K562 (cell line): ENCODE results near the gene TTC27. TPM values are rescaled to one million over a fixed set of nuclear protein-coding genes. Genes with fewer than 3 reads are reported as not detected.

Source experiments
- ATAC-seq: fragments of 200-7000 bp; cut with Tn5 transposase; 3 replicates; pipeline ENCODE4 v1.9.1; 2020; ENCODE audit warnings: moderate library complexity
- BruUV-seq: library from RNA; stranded (reverse); fragments of 400-500 nt; replicated peaks from 2 replicates; lab custom pipeline; 2021; lab: Mats Ljungman, UMichigan
- CTCF ChIA-PET: fragments of 300-600 bp; formaldehyde crosslinking; extraction: SDS; loops from one replicate; lab custom pipeline; 2021; ENCODE audit warnings: low intra/inter-chr PET ratio; lab: Yijun Ruan, JAX
- POLR2A ChIA-PET: fragments of 300-600, 350-650 bp; sonication (Branson Sonifier 250); formaldehyde crosslinking; extraction: SDS; loops from one replicate; lab custom pipeline; 2021; ENCODE audit warnings: antibody characterized with exemption, inconsistent platforms; lab: Yijun Ruan, JAX
- DNase-seq, 4 experiments: peaks; one replicate each; pipeline versions ENCODE4 v3.0.0 to v3.0.0-alpha.2; 2011 to 2018; ENCODE audit warnings: low spot score in 3 of 4, mixed read lengths in 3 of 4; ENCODE audit errors: extremely low read depth in 1 of 4
- FAIRE-seq: peaks from 2 replicates; lab custom pipeline; 2011; peaks lifted over from hg19 to GRCh38; lab: Jason Lieb, UNC
- H2AFZ ChIP-seq: 2 replicates; pipeline ENCODE4 v1.6.0; 2011; ENCODE audit warnings: low read depth, low read length, control low read depth, inconsistent platforms
- H3K27ac ChIP-seq: fragments of 200-600 bp; 3 replicates; pipeline ENCODE4 v1.8.0; 2011; ENCODE audit warnings: low read depth, mild to moderate bottlenecking, control low read depth, inconsistent platforms, low read length, moderate library complexity, mixed read lengths; ENCODE audit errors: extremely low read depth
- H3K27me3 ChIP-seq, 2 experiments: fragments of 300-600 bp in 1 of 2; 2 replicates in 1 of 2; 3 replicates in 1 of 2; pipeline versions ENCODE4 v1.6.0 to v1.8.0; 2011; ENCODE audit warnings: inconsistent platforms in 2 of 2, low read length in 2 of 2, mild to moderate bottlenecking in 1 of 2, mixed read lengths in 1 of 2, moderate library complexity in 1 of 2; ENCODE audit not compliant: control insufficient read depth in 2 of 2, insufficient read depth in 2 of 2
- H3K36me3 ChIP-seq: fragments of 300-600 bp; 3 replicates; pipeline ENCODE4 v1.8.0; 2011; ENCODE audit warnings: mild to moderate bottlenecking, low read length, inconsistent platforms; ENCODE audit not compliant: control insufficient read depth, insufficient read depth
- H3K4me1 ChIP-seq, 2 experiments: fragments of 200-600 bp in 1 of 2; replicated peaks in 1 of 2; 2 replicates in 1 of 2; 3 replicates in 1 of 2; pipeline versions ENCODE4 v1.5.1 to v1.8.0; 2011; ENCODE audit warnings: inconsistent platforms in 2 of 2, low read length in 2 of 2, mild to moderate bottlenecking in 1 of 2, mixed read lengths in 1 of 2, moderate library complexity in 1 of 2; ENCODE audit not compliant: control insufficient read depth in 2 of 2, insufficient read depth in 2 of 2
- H3K4me2 ChIP-seq: 2 replicates; pipeline ENCODE4 v1.6.1; 2011; ENCODE audit warnings: low read length, control low read depth, inconsistent platforms, mixed read lengths; ENCODE audit not compliant: insufficient read depth
- H3K4me3 ChIP-seq: fragments of 200-600 bp; sonication (generic), shearing (Covaris generic); 2 replicates; pipeline ENCODE4 v1.5.1; 2016; ENCODE audit warnings: control low read depth, inconsistent platforms
- H3K79me2 ChIP-seq: fragments of 200-600 bp; 3 replicates; pipeline ENCODE4 v1.8.0; 2011; ENCODE audit warnings: low read length, inconsistent platforms; ENCODE audit not compliant: control insufficient read depth, insufficient read depth
- H3K9ac ChIP-seq, 2 experiments: 2 replicates each; pipeline versions ENCODE4 v1.6.0 to v1.6.1; 2011; ENCODE audit warnings: low read depth in 2 of 2, low read length in 2 of 2, control low read depth in 1 of 2, inconsistent platforms in 1 of 2, mild to moderate bottlenecking in 1 of 2, mixed read lengths in 1 of 2; ENCODE audit not compliant: insufficient read depth in 1 of 2
- H3K9me1 ChIP-seq: one replicate; pipeline ENCODE4 v1.6.0; 2011; ENCODE audit warnings: inconsistent platforms, mild to moderate bottlenecking, low read length, moderate library complexity; ENCODE audit not compliant: control insufficient read depth, insufficient read depth
- H3K9me3 ChIP-seq: replicated peaks from 2 replicates; pipeline ENCODE4 v1.5.1; 2011; ENCODE audit warnings: low read depth, low read length, inconsistent platforms; ENCODE audit not compliant: control insufficient read depth, insufficient read depth
- H4K20me1 ChIP-seq: replicated peaks from 2 replicates; pipeline ENCODE4 v1.6.1; 2011; ENCODE audit warnings: low read length, inconsistent platforms, mixed read lengths; ENCODE audit not compliant: control insufficient read depth, insufficient read depth
- CHCHD3 ChIP-seq: fragments of 250-450 bp; sonication (Bioruptor Pico); IDR thresholded peaks from 2 replicates; pipeline ENCODE4 v2.1.2; 2022; ENCODE audit warnings: mild to moderate bottlenecking
- FOXJ3 ChIP-seq: sonication (generic); formaldehyde crosslinking; IDR thresholded peaks from 2 replicates; pipeline ENCODE4 v1.4.0; 2020; ENCODE audit warnings: mild to moderate bottlenecking, missing genetic modification reagents
- HEY1 ChIP-seq: fragments of 250-450 bp; sonication (Bioruptor Pico); IDR thresholded peaks from 2 replicates; pipeline ENCODE4 v1.5.0; 2020; ENCODE audit warnings: mild to moderate bottlenecking, moderate library complexity, borderline replicate concordance
- HMG20A ChIP-seq: fragments of 450-650 bp; formaldehyde crosslinking; conservative IDR thresholded peaks from 2 replicates; pipeline ENCODE4 v1.4.0; 2020; ENCODE audit warnings: mild to moderate bottlenecking, mixed read lengths
- IFI16 ChIP-seq: fragments of 250-450 bp; sonication (Bioruptor Pico); IDR thresholded peaks from 2 replicates; pipeline ENCODE4 v2.1.2; 2022; ENCODE audit warnings: mild to moderate bottlenecking, inconsistent platforms
- PTBP1 ChIP-seq: fragments of 200-400 bp; formaldehyde crosslinking; IDR thresholded peaks from 2 replicates; pipeline ENCODE4 v1.6.1; 2017; ENCODE audit warnings: low read depth, low read length
- ZBTB8A ChIP-seq: fragments of 450-650 bp; IDR thresholded peaks from 2 replicates; pipeline ENCODE4 v1.6.1; 2018; ENCODE audit warnings: mild to moderate bottlenecking, moderate library complexity; ENCODE audit not compliant: partially characterized antibody
- ZNF311 ChIP-seq: fragments of 250-450 bp; sonication (Bioruptor Pico); IDR thresholded peaks from 2 replicates; pipeline ENCODE4 v1.4.0; 2020; ENCODE audit warnings: mild to moderate bottlenecking, moderate library complexity
- ZZZ3 ChIP-seq: fragments of 450-650 bp; IDR thresholded peaks from 2 replicates; pipeline ENCODE4 v1.6.1; 2016; ENCODE audit warnings: antibody characterized with exemption, mild to moderate bottlenecking, moderate library complexity
- WGBS: fragments of 100-300 bp; shearing (Covaris generic); methylation state at CpG from one replicate; pipeline ENCODE4 v1.1.6; 2016; ENCODE audit warnings: low coverage, mixed read lengths; ENCODE audit not compliant: insufficient coverage; ENCODE audit errors: missing lambda C conversion rate; 5-methylcytosine and 5-hydroxymethylcytosine counted together
- in situ Hi-C: fragments of 300-500 bp; cut with MboI; formaldehyde crosslinking; loops from 4 replicates; pipeline ENCODE4 v1.15.0; 2018; ENCODE audit warnings: inconsistent platforms, mixed read lengths
- intact Hi-C: fragments of 100-400 bp; cut with micrococcal nuclease; formaldehyde crosslinking; loops from 2 replicates; pipeline ENCODE4 v1.14.2; 2022
- polyA plus RNA-seq, 8 experiments: library from polyadenylated mRNA; depleted of rRNA in 4 of 8; stranded (reverse) in 5 of 8; unstranded in 3 of 8; fragments of >200 nt; fragmentation: Nextera tagmentation in 2 of 8; fragmentation: Illumina TruSeq in 1 of 8; extraction: Ambion mirVana in 2 of 8; extraction: Trizol in 1 of 8; gene quantifications; 2 replicates each; pipeline versions ENCODE4 v1.2.1 to v1.2.3, GENCODE V29; 2011 to 2014; ENCODE audit warnings: inconsistent platforms in 1 of 8, missing spikeins in 1 of 8
- total RNA-seq, 7 experiments: library from RNA; depleted of rRNA in 6 of 7; stranded (reverse); fragments of >200 nt in 6 of 7; fragmentation: Illumina TruSeq in 2 of 7; extraction: Trizol in 2 of 7; gene quantifications; 2 replicates each; pipeline versions ENCODE4 v1.2.1 to v1.2.3, GENCODE V29; 2011 to 2021; ENCODE audit warnings: low replicate concordance in 1 of 7
- TF ChIP-seq, protein P1 (sequence below): sonication (generic); formaldehyde crosslinking; IDR thresholded peaks from 2 replicates; pipeline ENCODE4 v1.8.0; 2022; ENCODE audit warnings: mild to moderate bottlenecking, missing genetic modification reagents
- TF ChIP-seq, protein P2 (sequence below): conservative IDR thresholded peaks from 2 replicates; pipeline ENCODE4 v1.6.1; 2011; ENCODE audit warnings: low read depth, mild to moderate bottlenecking, low read length; ENCODE audit not compliant: control insufficient read depth

Gene TTC27
- total and polyA plus RNA-seq, 9 of the 15 experiments (the other 6 are each of a cell fraction or from before 2014, with no cell fraction given): 44.3 to 93.4 (median 57.3) TPM

DNA sequence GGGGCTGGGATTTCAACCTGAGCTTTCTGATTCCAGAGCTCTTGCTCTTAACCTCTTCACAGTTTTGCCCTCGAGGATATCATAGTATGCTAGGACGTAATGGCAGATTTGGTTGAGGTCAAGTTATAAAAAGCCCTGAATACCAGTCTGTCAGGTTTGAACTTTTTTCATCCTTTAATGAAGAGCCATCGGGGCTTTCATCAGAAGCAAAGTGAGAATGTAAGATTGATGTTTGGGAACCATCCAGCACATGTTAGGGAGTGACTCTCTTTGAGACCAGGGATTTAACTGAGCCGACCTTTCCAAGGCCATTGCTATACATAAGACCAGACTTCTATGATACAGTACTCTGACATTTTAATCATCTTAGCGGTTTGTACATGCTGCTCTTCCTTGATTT, 142.5 kb downstream of the TTC27 start:
- no peak overlapping the region for H2AFZ ChIP-seq
- no peak overlapping the region for H3K4me3 ChIP-seq
- ChIA-PET POLR2A (no interaction called here), CTCF (interaction anchor here (0.6 kb wide), 1 partner anchor 262 kb away, joined by 3 read pairs; no protein-coding TSS in a partner anchor)
- H3K79me2 ChIP-seq: no peaks in the 10 kb centered on the region; the same call in 2 of the 3 replicates
- intact Hi-C loops (loop anchor here (5.0 kb wide), 1 partner anchor 627 kb away; no protein-coding TSS in a partner anchor), in situ Hi-C loops (loop anchor here (5.0 to 25.0 kb wide), 3 partner anchors 182 to 817 kb away; partner anchors contain the start of gene FAM98A)
- no peak overlapping the region for H3K27ac ChIP-seq
- no peak overlapping the region for H3K4me2 ChIP-seq
- H3K27me3 ChIP-seq: no peaks in the 10 kb centered on the region
- ATAC-seq: no peak
- FAIRE-seq: no peak
- WGBS: 79% methylated on average over 5 of the region's 5 CpGs
- H3K4me1 ChIP-seq: peaks cover 6 to 14% of the 10 kb centered on the region in 2 experiments; a peak in 3 of 5 replicates
- no peak overlapping the region for H3K9ac ChIP-seq
- H3K36me3 ChIP-seq: peaks cover 6% of the 10 kb centered on the region; the same call in 2 of the 3 replicates
- no peaks in the 10 kb centered on the region for H3K9me3 ChIP-seq
- no TSS peak for BruUV-seq
- no peak for DNase-seq
- H3K9me1 ChIP-seq: no peaks in the 10 kb centered on the region
- TF ChIP-seq ZZZ3: no peak
- no peak for TF ChIP-seq CHCHD3 (CRISPR knock-in tag)
- no peak for TF ChIP-seq PTBP1
- no peak for TF ChIP-seq HMG20A
- TF ChIP-seq, protein P1, sequence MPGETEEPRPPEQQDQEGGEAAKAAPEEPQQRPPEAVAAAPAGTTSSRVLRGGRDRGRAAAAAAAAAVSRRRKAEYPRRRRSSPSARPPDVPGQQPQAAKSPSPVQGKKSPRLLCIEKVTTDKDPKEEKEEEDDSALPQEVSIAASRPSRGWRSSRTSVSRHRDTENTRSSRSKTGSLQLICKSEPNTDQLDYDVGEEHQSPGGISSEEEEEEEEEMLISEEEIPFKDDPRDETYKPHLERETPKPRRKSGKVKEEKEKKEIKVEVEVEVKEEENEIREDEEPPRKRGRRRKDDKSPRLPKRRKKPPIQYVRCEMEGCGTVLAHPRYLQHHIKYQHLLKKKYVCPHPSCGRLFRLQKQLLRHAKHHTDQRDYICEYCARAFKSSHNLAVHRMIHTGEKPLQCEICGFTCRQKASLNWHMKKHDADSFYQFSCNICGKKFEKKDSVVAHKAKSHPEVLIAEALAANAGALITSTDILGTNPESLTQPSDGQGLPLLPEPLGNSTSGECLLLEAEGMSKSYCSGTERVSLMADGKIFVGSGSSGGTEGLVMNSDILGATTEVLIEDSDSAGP: no peak
- TF ChIP-seq ZNF311: no peak
- TF ChIP-seq ZBTB8A: no peak
- no peak for TF ChIP-seq HEY1 (CRISPR knock-in tag)
- no peak for TF ChIP-seq FOXJ3 (CRISPR knock-in tag)
- TF ChIP-seq IFI16 (CRISPR knock-in tag): no peak
- TF ChIP-seq, protein P2, sequence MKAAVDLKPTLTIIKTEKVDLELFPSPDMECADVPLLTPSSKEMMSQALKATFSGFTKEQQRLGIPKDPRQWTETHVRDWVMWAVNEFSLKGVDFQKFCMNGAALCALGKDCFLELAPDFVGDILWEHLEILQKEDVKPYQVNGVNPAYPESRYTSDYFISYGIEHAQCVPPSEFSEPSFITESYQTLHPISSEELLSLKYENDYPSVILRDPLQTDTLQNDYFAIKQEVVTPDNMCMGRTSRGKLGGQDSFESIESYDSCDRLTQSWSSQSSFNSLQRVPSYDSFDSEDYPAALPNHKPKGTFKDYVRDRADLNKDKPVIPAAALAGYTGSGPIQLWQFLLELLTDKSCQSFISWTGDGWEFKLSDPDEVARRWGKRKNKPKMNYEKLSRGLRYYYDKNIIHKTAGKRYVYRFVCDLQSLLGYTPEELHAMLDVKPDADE: no peak
- no peaks in the 10 kb centered on the region for H4K20me1 ChIP-seq
